Stomach (tissue), 4 donors: ENCODE data around the gene TP63.

ENCODE experiments used
- EP300 ChIP-seq: sonication (generic); formaldehyde crosslinking; IDR thresholded peaks from one replicate; pipeline ENCODE4 v1.6.1; 2017; ENCODE audit warnings: antibody characterized with exemption
- POLR2A ChIP-seq, 4 donors: fragments of 450-650 bp; IDR thresholded peaks; one replicate each; pipeline ENCODE4 v1.6.1; 2016; ENCODE audit warnings: antibody characterized with exemption in 4 of 4, control low read depth in 2 of 4, mild to moderate bottlenecking in 1 of 4, moderate library complexity in 1 of 4
- POLR2AphosphoS5 ChIP-seq, 3 donors: sonication (generic); formaldehyde crosslinking; IDR thresholded peaks; one replicate each; pipeline ENCODE4 v1.6.1; 2016; ENCODE audit warnings: antibody characterized with exemption in 3 of 3
- TF ChIP-seq, protein P1 (sequence below), 7 experiments: fragments of 450-650 bp in 4 of 7; fragments of 200-600 bp in 3 of 7; sonication (generic) in 3 of 7; IDR thresholded peaks; one replicate each; pipeline ENCODE4 v1.5.1; 2016 to 2019; ENCODE audit warnings: antibody characterized with exemption in 7 of 7, control low read depth in 2 of 7, mild to moderate bottlenecking in 1 of 7

DNA sequence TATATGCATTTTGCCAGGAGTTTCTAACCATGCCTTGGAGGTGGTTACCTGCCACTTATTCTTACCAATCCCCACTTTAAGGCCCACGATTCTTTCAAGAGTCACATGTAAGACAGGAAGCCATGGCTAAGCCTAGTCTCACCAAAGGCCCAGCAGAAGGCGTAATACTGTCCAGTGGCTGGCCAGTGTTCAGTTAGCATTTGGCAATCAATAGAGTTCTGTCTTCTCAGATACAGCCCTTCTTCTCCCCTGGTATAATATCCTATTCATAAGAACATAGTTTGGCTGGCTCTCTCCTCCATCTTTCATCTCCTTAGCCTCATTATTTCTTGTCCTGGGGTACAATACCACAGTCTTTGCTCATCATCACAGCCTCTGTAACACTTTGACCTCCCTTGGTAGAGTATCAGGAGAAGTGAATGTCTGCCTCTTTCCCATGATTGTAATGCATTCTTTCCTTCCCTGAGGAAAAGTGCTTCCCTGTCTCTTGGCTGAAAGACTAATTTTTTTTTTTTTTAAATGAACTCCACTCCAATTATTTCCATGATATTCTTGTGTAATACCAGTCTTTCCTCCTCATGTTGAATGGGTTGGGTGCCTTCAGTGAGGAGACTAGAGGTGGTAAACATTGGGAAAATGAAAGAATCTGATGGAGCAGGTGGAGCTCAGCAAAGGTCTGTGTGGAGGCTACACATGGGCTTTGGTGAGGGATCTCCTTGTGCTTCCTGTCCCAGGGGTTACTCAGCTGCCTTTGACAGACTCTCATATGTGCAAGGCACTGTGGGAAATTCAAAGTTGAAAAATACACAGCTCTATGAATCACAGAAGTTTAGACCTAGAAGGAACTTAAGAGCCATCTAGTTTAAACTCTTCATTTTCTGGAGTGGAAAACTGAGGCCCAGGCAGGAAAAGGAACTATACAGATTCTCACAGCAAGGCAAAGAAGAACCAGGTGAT, 271.3 kb downstream of the TP63 start:
- TF ChIP-seq, protein P1, sequence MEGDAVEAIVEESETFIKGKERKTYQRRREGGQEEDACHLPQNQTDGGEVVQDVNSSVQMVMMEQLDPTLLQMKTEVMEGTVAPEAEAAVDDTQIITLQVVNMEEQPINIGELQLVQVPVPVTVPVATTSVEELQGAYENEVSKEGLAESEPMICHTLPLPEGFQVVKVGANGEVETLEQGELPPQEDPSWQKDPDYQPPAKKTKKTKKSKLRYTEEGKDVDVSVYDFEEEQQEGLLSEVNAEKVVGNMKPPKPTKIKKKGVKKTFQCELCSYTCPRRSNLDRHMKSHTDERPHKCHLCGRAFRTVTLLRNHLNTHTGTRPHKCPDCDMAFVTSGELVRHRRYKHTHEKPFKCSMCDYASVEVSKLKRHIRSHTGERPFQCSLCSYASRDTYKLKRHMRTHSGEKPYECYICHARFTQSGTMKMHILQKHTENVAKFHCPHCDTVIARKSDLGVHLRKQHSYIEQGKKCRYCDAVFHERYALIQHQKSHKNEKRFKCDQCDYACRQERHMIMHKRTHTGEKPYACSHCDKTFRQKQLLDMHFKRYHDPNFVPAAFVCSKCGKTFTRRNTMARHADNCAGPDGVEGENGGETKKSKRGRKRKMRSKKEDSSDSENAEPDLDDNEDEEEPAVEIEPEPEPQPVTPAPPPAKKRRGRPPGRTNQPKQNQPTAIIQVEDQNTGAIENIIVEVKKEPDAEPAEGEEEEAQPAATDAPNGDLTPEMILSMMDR (IDR thresholded peaks at IDR 0.05): no peak
- no peak for TF ChIP-seq EP300
- TF ChIP-seq POLR2A (IDR thresholded peaks at IDR 0.05): no peak
- TF ChIP-seq POLR2AphosphoS5 (IDR thresholded peaks at IDR 0.05): no peak
